ENCODE results near the gene CDT1.

The CDT1 gene

GRCh38 chr16:88810912-88811768, 7.6 kb downstream of the CDT1 start:
- TF ChIP-seq CTCF (IDR thresholded peaks at IDR 0.05), result no peak

GRCh38 chr16:88811769-88812512, 8.4 kb downstream of the CDT1 start, which contains the start of gene APRT:
Gene APRT, minus strand, starts transcription at chr16:88811928. Its CDS starts 29 bp downstream, at chr16:88811899.
- TF ChIP-seq CTCF (IDR thresholded peaks at IDR 0.05), result peak; percentile 34; the same call in 1 of the 2 replicates

- TF ChIP-seq CTCF (IDR thresholded peaks at IDR 0.05), result peak; percentile 23; the same call in 1 of the 2 replicates
Measured at GRCh38 chr16:88812513-88813268, 9.1 kb downstream of the CDT1 start.

- no peak for TF ChIP-seq CTCF (IDR thresholded peaks at IDR 0.05)
Measured at GRCh38 chr16:88813269-88814143, 9.9 kb downstream of the CDT1 start.

GRCh38 chr16:88814144-88814502, 10.5 kb downstream of the CDT1 start:
- no peak for TF ChIP-seq CTCF (IDR thresholded peaks at IDR 0.05)

GRCh38 chr16:88815227-88815626, 11.6 kb downstream of the CDT1 start:
- no peak for TF ChIP-seq CTCF (IDR thresholded peaks at IDR 0.05)
